ENCODE measurements around the gene IBTK. TPM values are rescaled to one million over a fixed set of nuclear protein-coding genes. Genes with fewer than 3 reads are reported as not detected.

IBTK gene
- total and polyA plus RNA-seq, 2 experiments from 2014 or later = 14.9 to 20.2 TPM

- Histone ChIP-seq H3K36me3 (no peaks in the 10 kb centered on the region), H3K27me3 (no peaks in the 10 kb centered on the region), H3K27ac (no peak overlapping the region), H3K4me1 (ENCODE audit: low read depth) (no peaks in the 10 kb centered on the region), H3K4me3 (no peak overlapping the region), H3K9me3 (ENCODE audit: low read depth) (no peaks in the 10 kb centered on the region)
- peak; percentile 43 to 60 for DNase-seq (ENCODE audit: low read depth in 1 of 2, low spot score in 1 of 2)
- TF ChIP-seq, protein P1, sequence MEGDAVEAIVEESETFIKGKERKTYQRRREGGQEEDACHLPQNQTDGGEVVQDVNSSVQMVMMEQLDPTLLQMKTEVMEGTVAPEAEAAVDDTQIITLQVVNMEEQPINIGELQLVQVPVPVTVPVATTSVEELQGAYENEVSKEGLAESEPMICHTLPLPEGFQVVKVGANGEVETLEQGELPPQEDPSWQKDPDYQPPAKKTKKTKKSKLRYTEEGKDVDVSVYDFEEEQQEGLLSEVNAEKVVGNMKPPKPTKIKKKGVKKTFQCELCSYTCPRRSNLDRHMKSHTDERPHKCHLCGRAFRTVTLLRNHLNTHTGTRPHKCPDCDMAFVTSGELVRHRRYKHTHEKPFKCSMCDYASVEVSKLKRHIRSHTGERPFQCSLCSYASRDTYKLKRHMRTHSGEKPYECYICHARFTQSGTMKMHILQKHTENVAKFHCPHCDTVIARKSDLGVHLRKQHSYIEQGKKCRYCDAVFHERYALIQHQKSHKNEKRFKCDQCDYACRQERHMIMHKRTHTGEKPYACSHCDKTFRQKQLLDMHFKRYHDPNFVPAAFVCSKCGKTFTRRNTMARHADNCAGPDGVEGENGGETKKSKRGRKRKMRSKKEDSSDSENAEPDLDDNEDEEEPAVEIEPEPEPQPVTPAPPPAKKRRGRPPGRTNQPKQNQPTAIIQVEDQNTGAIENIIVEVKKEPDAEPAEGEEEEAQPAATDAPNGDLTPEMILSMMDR (IDR thresholded peaks at IDR 0.05; ENCODE audit: low read depth, low read length) = peak; percentile 51
Measured at GRCh38 chr6:82270881-82271635, 23.5 kb upstream of the IBTK start.

DNA sequence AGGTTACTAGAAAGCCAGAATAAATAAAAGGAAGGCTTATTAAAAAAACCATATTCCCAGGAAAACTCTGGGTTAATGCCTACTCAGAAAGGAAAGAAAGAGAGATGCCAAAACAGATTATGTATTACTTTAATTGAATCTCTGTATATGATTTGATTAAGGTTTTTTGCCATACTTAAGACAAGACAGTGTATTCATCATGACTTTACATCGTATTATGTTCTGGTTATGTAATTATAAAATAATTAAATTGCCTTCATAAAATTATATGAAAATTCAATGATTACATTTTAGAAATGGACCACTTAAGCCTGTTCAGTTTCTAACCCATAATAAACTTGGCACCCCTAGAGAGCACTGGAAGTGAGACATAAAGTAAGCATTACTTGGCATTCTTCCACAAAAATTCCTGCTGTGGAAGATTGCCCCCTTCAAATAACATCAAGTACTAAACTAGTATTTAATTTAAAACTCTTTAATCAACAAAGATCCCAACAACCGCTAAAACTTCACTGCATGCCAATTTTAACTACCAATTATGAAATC is 20.8 kb upstream of the IBTK start:
- Histone ChIP-seq H3K4me3 (no peak overlapping the region), H3K27me3 (no peaks in the 10 kb centered on the region), H3K9me3 (ENCODE audit: low read depth) (no peaks in the 10 kb centered on the region), H3K4me1 (ENCODE audit: low read depth) (no peaks in the 10 kb centered on the region), H3K36me3 (no peaks in the 10 kb centered on the region), H3K27ac (no peak overlapping the region)
- TF ChIP-seq, protein P1 (IDR thresholded peaks at IDR 0.05; ENCODE audit: low read depth, low read length) = no peak
- DNase-seq (ENCODE audit: low read depth in 1 of 2, low spot score in 1 of 2) = peak in 1 of 2 donors; percentile 23

GRCh38 chr6:82264824-82265223 is 17.3 kb upstream of the IBTK start:
- Histone ChIP-seq H3K27ac (no peak overlapping the region), H3K36me3 (no peaks in the 10 kb centered on the region), H3K4me1 (ENCODE audit: low read depth) (no peaks in the 10 kb centered on the region), H3K4me3 (no peak overlapping the region), H3K27me3 (no peaks in the 10 kb centered on the region), H3K9me3 (ENCODE audit: low read depth) (no peaks in the 10 kb centered on the region)
- no peak for DNase-seq (ENCODE audit: low read depth in 1 of 2, low spot score in 1 of 2)
- TF ChIP-seq, protein P1 (IDR thresholded peaks at IDR 0.05; ENCODE audit: low read depth, low read length) = no peak

DNA sequence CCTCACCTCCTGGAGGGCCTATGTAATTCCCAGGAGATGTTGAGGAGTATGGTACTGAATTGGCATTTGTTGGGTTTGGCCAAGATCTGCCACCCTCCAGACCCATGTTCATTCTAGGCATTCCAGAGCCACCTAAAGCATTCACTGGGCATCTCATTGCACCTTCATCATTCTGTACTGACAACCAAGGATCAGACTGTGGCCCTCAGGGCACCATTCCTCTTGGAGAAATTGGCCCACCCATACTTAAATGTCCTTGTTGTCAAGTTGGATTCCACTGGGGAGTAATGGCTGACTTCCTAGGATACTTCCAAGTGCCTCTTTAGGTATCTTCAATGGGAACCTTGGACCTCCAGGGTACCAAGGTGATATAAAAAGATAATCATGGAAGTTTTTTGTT is 16.8 kb upstream of the IBTK start:
- Histone ChIP-seq H3K27me3 (no peaks in the 10 kb centered on the region), H3K36me3 (no peaks in the 10 kb centered on the region), H3K9me3 (ENCODE audit: low read depth) (no peaks in the 10 kb centered on the region), H3K4me1 (ENCODE audit: low read depth) (no peaks in the 10 kb centered on the region), H3K4me3 (no peak overlapping the region), H3K27ac (no peak overlapping the region)
- DNase-seq (ENCODE audit: low read depth in 1 of 2, low spot score in 1 of 2) = no peak
- TF ChIP-seq, protein P1 (IDR thresholded peaks at IDR 0.05; ENCODE audit: low read depth, low read length) = no peak

DNA sequence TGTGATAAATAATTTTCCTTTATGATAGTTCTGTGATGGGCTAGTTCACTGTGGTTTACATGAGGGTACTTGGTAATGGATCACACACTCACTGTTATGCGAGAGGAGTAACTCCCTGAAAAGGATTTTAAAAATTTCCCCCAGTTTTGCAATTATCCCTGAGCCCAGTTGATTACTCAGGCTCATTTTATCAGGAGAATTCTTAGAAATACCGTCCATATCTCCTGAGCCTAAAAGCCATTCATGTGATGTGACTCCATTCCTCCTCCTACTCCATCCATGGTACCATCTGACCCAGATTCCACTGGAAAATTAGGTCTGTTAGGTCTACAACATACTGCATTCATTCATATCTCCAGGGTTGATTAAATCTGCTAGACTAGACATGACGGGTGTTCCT is 16.4 kb upstream of the IBTK start:
- Histone ChIP-seq H3K27ac (no peak overlapping the region), H3K36me3 (no peaks in the 10 kb centered on the region), H3K27me3 (no peaks in the 10 kb centered on the region), H3K4me1 (ENCODE audit: low read depth) (no peaks in the 10 kb centered on the region), H3K9me3 (ENCODE audit: low read depth) (no peaks in the 10 kb centered on the region), H3K4me3 (no peak overlapping the region)
- TF ChIP-seq, protein P1 (IDR thresholded peaks at IDR 0.05; ENCODE audit: low read depth, low read length) = no peak
- no peak for DNase-seq (ENCODE audit: low read depth in 1 of 2, low spot score in 1 of 2)
